T47D (cell line): ENCODE measurements around the gene GPC5.

Source experiments
- DNase-seq, 2 experiments: peaks; one replicate each; pipeline versions ENCODE4 v3.0.0 to v3.0.0-alpha.2; 2011 to 2012; ENCODE audit warnings: low read depth in 1 of 2, low spot score in 1 of 2
- JUND ChIP-seq: IDR thresholded peaks from 2 replicates; pipeline ENCODE4 v1.6.1; 2012; ENCODE audit warnings: low read depth
- in situ Hi-C: cut with HindIII; loops from 2 replicates; pipeline ENCODE4 v1.10.0; 2016; ENCODE audit warnings: low sequenced_read_pairs, low pct_unique_long_range_greater_than_20kb

The GPC5 gene

DNA sequence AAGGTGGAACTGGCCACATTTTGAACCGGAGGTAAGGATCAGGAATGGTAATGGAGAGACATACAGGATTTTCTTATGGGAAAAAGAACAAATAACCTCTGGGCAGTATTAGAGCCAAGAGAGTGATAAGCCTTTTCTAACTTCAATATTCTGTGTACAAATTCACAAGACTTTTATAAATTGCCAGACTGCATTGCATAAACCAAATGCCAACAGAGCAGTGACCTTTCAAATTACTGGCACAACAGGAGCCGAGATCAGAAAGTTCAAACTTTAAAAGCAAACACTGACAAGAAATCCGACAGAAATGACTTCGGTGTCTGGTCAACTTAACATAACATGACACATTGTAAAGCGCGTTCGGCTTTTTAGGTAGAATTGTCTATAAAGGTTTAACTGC, 737.1 kb downstream of the GPC5 start:
- no peak for TF ChIP-seq JUND
- in situ Hi-C loops, result no loop called here
- no peak for DNase-seq

GRCh38 chr13:92136449-92137155, 738.2 kb downstream of the GPC5 start:
- peak in 1 of 2 experiments; percentile 48 for DNase-seq
- in situ Hi-C loops, result no loop called here
- peak; percentile 55 for TF ChIP-seq JUND

- in situ Hi-C loops, result no loop called here
- no peak for DNase-seq
- no peak for TF ChIP-seq JUND
These were observed 739.1 kb downstream of the GPC5 start for GRCh38 chr13:92137520-92137919.

- in situ Hi-C loops, result no loop called here
- DNase-seq, result peak in 1 of 2 experiments; percentile 19
These were observed 745.3 kb downstream of the GPC5 start for GRCh38 chr13:92143766-92144165.

GRCh38 chr13:92150606-92151005, 752.2 kb downstream of the GPC5 start:
- no peak for TF ChIP-seq JUND
- DNase-seq, result no peak
- in situ Hi-C loops, result no loop called here

More at GRCh38 chr13:92143766-92144165, 745.3 kb downstream of the GPC5 start:
- TF ChIP-seq JUND, result no peak

DNA sequence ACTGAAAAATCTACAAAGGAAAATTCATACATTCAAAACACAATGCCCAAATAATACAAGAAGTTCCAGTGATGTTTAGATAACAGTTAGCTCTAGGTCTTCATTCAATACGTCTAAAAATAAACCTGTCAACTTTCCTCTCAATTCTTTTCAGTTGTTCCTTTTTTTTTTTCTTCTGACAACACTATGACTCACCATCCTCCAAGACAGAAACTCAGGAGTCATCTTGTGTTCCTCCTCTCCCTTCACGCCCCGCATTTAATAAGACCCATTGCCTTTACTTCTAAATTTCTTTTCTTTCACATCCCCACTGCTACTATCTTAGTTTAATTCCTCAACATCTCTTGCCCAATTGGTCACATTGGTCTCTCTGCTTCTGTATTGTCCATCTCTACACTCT, 759.9 kb downstream of the GPC5 start:
- TF ChIP-seq JUND, result no peak
- no peak for DNase-seq
- in situ Hi-C loops, result no loop called here

DNA sequence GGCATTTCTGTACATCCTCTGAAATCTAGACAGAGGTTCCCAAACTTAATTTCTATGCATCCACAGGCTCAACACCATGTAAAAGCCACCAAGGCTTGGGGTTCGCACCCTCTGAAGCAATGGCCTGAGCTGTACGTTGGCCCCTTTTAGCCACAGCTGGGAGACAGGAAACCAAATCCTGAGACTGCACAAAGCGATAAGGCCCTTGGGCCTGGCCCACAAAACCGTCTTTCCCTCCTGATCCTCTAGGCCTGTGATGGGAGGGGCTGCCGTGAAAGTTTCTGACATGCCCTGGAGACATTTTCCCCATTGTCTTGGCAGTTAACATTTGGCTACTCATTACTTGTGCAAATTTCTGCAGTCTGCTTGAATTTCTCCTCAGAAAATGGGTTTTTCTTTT, 766.4 kb downstream of the GPC5 start:
- in situ Hi-C loops, result no loop called here
- no peak for DNase-seq
- no peak for TF ChIP-seq JUND

GRCh38 chr13:92172191-92172590, 773.8 kb downstream of the GPC5 start:
- no peak for TF ChIP-seq JUND
- DNase-seq, result no peak
- in situ Hi-C loops, result no loop called here

DNA sequence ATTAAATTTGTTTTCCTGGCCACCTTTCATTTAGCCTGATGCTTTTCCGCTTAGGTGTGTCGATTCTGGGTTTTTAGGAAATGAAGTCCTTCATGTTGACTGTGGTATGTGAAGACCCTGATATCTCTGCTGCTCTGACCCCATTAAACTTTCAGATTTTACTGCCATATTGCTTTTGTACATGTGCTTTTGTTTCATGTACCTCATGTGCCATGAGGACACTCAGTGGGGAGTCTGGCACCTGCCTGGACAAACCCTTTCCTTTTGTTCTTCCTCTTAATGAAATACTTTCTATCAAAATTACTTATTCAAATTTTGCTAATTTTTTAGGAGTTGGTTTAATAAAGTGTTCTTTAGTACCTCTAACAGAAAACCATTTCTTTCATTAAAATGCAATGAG, 774.8 kb downstream of the GPC5 start:
- in situ Hi-C loops, result no loop called here
- no peak for DNase-seq
- TF ChIP-seq JUND, result no peak

DNA sequence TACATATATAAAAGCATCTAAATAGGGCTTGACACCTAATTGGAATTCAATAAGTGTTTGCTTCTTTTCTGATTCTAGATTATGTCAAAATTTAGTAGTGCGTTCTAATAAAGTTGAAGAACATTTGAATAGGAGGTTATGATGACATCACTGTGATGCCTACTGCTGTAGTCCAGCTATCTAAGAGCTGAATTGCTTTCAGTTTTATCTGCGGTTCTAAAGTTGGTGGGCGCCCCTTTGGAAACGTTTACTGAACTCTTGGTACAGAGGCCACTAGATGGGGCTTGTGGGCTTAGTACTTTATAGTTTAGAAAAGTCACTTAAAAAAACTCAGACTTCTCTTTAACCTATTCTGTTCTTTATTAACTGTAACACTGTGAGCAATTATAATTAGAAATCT, 776.9 kb downstream of the GPC5 start:
- peak in 1 of 2 experiments; percentile 43 for DNase-seq
- no peak for TF ChIP-seq JUND
- in situ Hi-C loops, result no loop called here

DNA sequence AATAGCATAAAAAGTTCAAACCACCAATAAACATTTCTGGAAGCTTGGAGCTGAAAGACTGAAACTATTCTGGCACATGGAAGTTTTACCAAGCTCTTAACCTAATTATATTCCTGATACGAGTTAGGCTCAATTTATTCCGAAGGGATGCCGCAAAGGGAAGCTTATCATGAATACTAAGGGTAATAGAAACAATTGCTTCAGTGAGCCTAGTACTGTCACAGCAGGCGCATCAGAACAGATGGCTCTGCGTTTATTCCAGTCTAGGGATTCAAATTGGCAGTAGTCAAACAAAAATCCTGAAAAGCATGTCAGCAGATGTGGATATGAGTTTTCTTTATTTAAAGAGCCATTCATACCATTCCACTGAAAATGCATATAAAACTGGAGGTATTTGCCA, 779.5 kb downstream of the GPC5 start:
- DNase-seq, result no peak
- in situ Hi-C loops, result no loop called here

DNA sequence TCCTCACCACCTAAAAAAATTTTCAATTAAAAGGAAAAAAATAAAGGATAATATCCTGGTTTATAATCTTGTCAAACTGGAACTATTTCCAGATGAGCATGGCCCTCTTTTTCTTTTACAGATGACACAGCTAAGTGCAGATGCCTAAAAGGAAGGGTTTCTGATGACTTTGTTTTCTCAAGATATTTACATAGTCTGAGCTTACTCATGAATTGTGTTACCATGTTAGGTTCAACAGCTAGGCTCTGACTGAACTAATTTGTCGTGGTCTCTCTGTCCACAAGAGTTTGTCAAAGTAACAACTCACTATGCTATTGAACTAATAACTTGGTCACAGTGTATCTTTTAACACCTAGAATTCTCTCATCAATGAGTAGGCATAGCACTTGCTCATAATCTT, 780.8 kb downstream of the GPC5 start:
- no peak for DNase-seq
- TF ChIP-seq JUND, result no peak
- in situ Hi-C loops, result no loop called here

More for the DNA sequence above, 779.5 kb downstream of the GPC5 start:
- TF ChIP-seq JUND, result no peak

DNA sequence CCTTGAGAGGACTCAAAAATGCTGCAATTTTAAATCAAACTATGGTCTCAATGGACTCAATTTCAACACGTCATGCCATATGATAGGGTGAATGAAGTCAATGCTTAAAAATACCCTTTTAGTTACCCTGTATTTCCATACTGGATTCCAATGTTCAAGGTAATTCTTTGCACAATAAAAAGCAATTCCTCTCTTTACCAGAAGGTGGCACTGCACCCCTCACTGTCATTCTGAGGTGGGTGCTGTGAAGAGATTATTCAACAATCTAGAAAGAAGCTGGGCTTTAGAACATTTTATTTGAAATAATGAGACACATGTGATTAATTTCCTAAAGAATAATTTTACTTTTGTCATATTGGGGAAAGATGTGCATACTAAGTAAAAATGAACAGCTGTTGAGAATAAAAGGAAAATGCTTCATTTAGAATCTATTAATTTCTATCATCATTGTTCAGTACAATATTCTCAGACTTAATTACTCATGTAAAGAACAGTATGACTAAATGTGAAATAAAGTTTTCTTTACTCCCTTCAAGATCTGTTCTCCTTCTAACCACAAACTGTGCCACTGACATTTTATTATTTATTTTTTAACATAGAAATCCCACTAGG, 789.1 kb downstream of the GPC5 start:
- in situ Hi-C loops, result no loop called here
- no peak for TF ChIP-seq JUND
- DNase-seq, result peak; percentile 25 to 57
